ENCODE data around the gene TRIM32.

TRIM32 gene

DNA sequence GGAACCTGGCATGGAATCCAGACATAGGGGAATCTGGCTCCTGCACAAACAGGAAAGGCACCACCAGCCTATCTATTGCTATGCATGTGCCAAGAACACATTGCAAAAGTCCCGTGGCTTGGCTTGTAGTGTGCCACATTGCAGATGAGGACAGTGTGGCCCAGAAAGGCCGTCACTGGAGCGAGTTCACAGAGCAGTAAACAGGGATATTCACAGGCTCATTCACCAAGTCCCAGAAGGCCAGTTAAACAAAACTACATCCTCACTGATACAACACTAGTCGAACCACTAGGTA lies 39.6 kb upstream of the TRIM32 start:
- no peaks in the 10 kb centered on the region for H3K4me1 ChIP-seq (ENCODE audit: control extremely low read depth in 1 of 4, control insufficient read depth in 4 of 4, insufficient read depth in 4 of 4, low read length in 3 of 4)
- WGBS (ENCODE audit: insufficient coverage) = 83% methylated on average over 1 of the region's 4 CpGs
- no peaks in the 10 kb centered on the region for H3K27me3 ChIP-seq (replicated peaks in 2 of 5; ENCODE audit: control insufficient read depth in 4 of 5, insufficient read depth in 5 of 5, low read length in 4 of 5)
- DNase-seq = no peak
- POLR2A ChIA-PET = no interaction called here
- H3K4me3 ChIP-seq (ENCODE audit: control insufficient read depth in 1 of 7, extremely low read depth in 1 of 7, insufficient read depth in 4 of 7, low read depth in 2 of 7, low read length in 6 of 7) = no peak overlapping the region
- H3K9me3 ChIP-seq (ENCODE audit: control extremely low read depth in 1 of 5, control insufficient read depth in 4 of 5, insufficient read depth in 2 of 5, low read depth in 1 of 5, low read length in 4 of 5) = no peaks in the 10 kb centered on the region
- no peak overlapping the region for H3K27ac ChIP-seq (ENCODE audit: insufficient read depth in 1 of 2, low read depth in 1 of 2, low read length in 2 of 2, poor library complexity in 1 of 2, severe bottlenecking in 2 of 2)
- CTCF ChIA-PET = interaction anchor here (1.0 to 4.3 kb wide), 4 partner anchors 18 to 1054 kb away, joined by 3 to 27 read pairs (median 4); no protein-coding TSS in a partner anchor
- no peaks in the 10 kb centered on the region for H3K36me3 ChIP-seq (ENCODE audit: control insufficient read depth in 4 of 4, insufficient read depth in 4 of 4, low read length in 3 of 4)

DNA sequence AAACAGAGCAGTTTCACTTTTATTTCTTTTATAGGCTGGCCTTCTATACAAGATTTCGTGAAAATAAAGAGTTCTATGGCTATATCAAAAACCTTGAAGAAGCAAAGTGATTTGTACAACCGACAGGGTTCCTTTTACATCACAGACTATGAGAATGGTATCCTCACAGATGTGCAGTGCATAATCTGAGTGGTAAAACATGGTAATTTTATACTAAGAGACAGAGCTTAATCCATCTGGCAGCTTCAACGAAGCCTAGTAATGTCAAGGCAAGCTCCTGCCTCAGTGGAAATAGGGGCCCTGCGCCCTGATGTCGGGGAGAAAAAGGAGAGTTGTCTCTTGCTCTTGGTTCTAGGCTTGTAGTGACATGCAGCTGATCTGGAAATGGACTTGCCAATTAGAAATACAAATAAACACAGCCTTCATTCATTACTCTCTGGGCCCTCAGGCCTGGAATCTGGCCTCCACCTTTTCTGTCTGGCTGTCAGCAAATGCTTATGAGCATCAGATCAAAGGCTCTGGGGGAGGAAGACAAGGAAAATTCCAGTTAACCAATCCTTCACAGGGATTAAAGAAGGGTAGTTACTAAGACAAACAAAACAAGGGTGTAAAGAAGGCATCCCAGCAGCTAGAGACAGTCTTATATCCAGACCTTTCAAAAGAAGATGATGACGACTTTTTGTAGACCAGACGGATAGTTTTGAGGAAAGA lies 33.6 kb upstream of the TRIM32 start:
- no peak for DNase-seq
- Histone ChIP-seq H3K9me3 (ENCODE audit: control extremely low read depth in 1 of 5, control insufficient read depth in 4 of 5, insufficient read depth in 2 of 5, low read depth in 1 of 5, low read length in 4 of 5) (no peaks in the 10 kb centered on the region), H3K4me3 (ENCODE audit: control insufficient read depth in 1 of 7, extremely low read depth in 1 of 7, insufficient read depth in 4 of 7, low read depth in 2 of 7, low read length in 6 of 7) (no peak overlapping the region), H3K27ac (ENCODE audit: insufficient read depth in 1 of 2, low read depth in 1 of 2, low read length in 2 of 2, poor library complexity in 1 of 2, severe bottlenecking in 2 of 2) (no peak overlapping the region), H3K27me3 (replicated peaks in 2 of 5; ENCODE audit: control insufficient read depth in 4 of 5, insufficient read depth in 5 of 5, low read length in 4 of 5) (no peaks in the 10 kb centered on the region), H3K36me3 (ENCODE audit: control insufficient read depth in 4 of 4, insufficient read depth in 4 of 4, low read length in 3 of 4) (no peaks in the 10 kb centered on the region), H3K4me1 (ENCODE audit: control extremely low read depth in 1 of 4, control insufficient read depth in 4 of 4, insufficient read depth in 4 of 4, low read length in 3 of 4) (no peaks in the 10 kb centered on the region)
- ChIA-PET CTCF (interaction anchor here (1.0 kb wide), 1 partner anchor 1061 kb away, joined by 3 read pairs; no protein-coding TSS in a partner anchor), POLR2A (no interaction called here)
- WGBS (ENCODE audit: insufficient coverage) = 100% methylated on average over 6 of the region's 7 CpGs

DNA sequence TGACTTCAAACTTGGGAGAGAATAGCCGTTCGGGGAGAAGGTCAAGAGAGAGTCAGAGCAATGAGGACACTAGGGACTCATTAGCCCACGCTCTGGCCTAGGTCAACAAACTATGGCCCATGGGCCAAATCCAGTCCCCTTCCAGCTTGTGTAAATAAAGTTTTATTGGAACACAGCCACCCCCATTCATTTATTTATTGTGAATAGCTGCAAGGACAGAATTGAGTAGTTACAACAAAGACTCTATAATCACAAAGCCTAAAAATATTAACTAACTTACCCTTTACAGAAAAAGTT lies 33.1 kb upstream of the TRIM32 start:
- POLR2A ChIA-PET = no interaction called here
- Histone ChIP-seq H3K4me3 (ENCODE audit: control insufficient read depth in 1 of 7, extremely low read depth in 1 of 7, insufficient read depth in 4 of 7, low read depth in 2 of 7, low read length in 6 of 7) (no peak overlapping the region), H3K9me3 (ENCODE audit: control extremely low read depth in 1 of 5, control insufficient read depth in 4 of 5, insufficient read depth in 2 of 5, low read depth in 1 of 5, low read length in 4 of 5) (no peaks in the 10 kb centered on the region), H3K4me1 (ENCODE audit: control extremely low read depth in 1 of 4, control insufficient read depth in 4 of 4, insufficient read depth in 4 of 4, low read length in 3 of 4) (no peaks in the 10 kb centered on the region), H3K36me3 (ENCODE audit: control insufficient read depth in 4 of 4, insufficient read depth in 4 of 4, low read length in 3 of 4) (no peaks in the 10 kb centered on the region), H3K27me3 (replicated peaks in 2 of 5; ENCODE audit: control insufficient read depth in 4 of 5, insufficient read depth in 5 of 5, low read length in 4 of 5) (no peaks in the 10 kb centered on the region), H3K27ac (ENCODE audit: insufficient read depth in 1 of 2, low read depth in 1 of 2, low read length in 2 of 2, poor library complexity in 1 of 2, severe bottlenecking in 2 of 2) (no peak overlapping the region)
- DNase-seq = no peak
- CTCF ChIA-PET = interaction anchor here (1.0 kb wide), 1 partner anchor 1062 kb away, joined by 3 read pairs; no protein-coding TSS in a partner anchor
- WGBS (ENCODE audit: insufficient coverage) = 98% methylated on average over 3 of the region's 3 CpGs

DNA sequence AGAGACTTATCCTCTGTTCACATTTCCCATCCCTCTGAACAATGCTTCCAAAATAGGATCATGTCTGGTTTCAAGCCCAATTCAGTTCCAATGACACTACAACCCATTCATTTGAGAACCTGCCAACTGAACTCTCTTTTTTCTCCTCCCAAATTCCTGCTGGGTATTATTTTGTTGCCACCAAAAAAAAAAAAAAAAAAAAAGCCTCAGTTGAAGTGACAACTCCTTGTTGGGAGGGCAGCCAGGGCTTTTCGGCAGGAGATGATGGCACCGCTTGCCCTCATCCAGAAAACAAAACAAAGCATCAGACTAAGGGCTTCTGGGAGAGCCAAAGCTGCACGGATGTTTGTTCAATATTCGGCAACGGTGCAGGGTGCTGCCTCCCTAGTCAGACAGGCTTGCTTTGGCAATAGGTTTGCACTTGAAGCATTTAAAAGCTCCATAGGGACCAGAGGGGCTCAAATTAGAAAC lies 30.6 kb upstream of the TRIM32 start:
- ChIA-PET CTCF (interaction anchor here (1.2 kb wide), 1 partner anchor 8 kb away, joined by 5 read pairs; no protein-coding TSS in a partner anchor), POLR2A (no interaction called here)
- WGBS (ENCODE audit: insufficient coverage) = 100% methylated on average over 5 of the region's 5 CpGs
- H3K4me3 ChIP-seq (ENCODE audit: control insufficient read depth in 1 of 7, extremely low read depth in 1 of 7, insufficient read depth in 4 of 7, low read depth in 2 of 7, low read length in 6 of 7) = no peak overlapping the region
- no peaks in the 10 kb centered on the region for H3K4me1 ChIP-seq (ENCODE audit: control extremely low read depth in 1 of 4, control insufficient read depth in 4 of 4, insufficient read depth in 4 of 4, low read length in 3 of 4)
- H3K9me3 ChIP-seq (ENCODE audit: control extremely low read depth in 1 of 5, control insufficient read depth in 4 of 5, insufficient read depth in 2 of 5, low read depth in 1 of 5, low read length in 4 of 5) = no peaks in the 10 kb centered on the region
- DNase-seq = no peak
- H3K27ac ChIP-seq (ENCODE audit: insufficient read depth in 1 of 2, low read depth in 1 of 2, low read length in 2 of 2, poor library complexity in 1 of 2, severe bottlenecking in 2 of 2) = no peak overlapping the region
- no peaks in the 10 kb centered on the region for H3K36me3 ChIP-seq (ENCODE audit: control insufficient read depth in 4 of 4, insufficient read depth in 4 of 4, low read length in 3 of 4)
- H3K27me3 ChIP-seq (replicated peaks in 2 of 5; ENCODE audit: control insufficient read depth in 4 of 5, insufficient read depth in 5 of 5, low read length in 4 of 5) = peaks cover 0 to 2% (median 0%) of the 10 kb centered on the region in 5 experiments

DNA sequence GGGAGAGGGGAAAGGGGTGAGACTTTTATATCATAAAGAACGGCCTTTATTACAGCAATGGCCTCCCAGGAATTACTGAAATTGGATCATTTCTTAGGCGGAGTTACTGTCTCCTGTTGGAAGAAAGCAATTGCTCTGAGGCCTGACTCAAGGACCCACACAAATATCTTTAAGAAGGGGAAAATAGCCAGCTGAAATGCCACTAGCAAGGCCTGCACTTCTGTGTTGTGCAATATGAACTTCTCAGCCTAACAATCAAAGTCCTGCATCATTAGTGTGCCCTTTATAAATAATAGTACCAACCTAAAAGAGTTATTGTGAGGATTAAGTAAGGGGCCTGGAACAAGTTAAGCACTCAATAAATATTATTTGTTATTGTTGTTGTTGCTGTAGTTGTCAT lies 30.1 kb upstream of the TRIM32 start:
- Histone ChIP-seq H3K27ac (ENCODE audit: insufficient read depth in 1 of 2, low read depth in 1 of 2, low read length in 2 of 2, poor library complexity in 1 of 2, severe bottlenecking in 2 of 2) (no peak overlapping the region), H3K4me3 (ENCODE audit: control insufficient read depth in 1 of 7, extremely low read depth in 1 of 7, insufficient read depth in 4 of 7, low read depth in 2 of 7, low read length in 6 of 7) (no peak overlapping the region), H3K36me3 (ENCODE audit: control insufficient read depth in 4 of 4, insufficient read depth in 4 of 4, low read length in 3 of 4) (no peaks in the 10 kb centered on the region), H3K4me1 (ENCODE audit: control extremely low read depth in 1 of 4, control insufficient read depth in 4 of 4, insufficient read depth in 4 of 4, low read length in 3 of 4) (no peaks in the 10 kb centered on the region), H3K9me3 (ENCODE audit: control extremely low read depth in 1 of 5, control insufficient read depth in 4 of 5, insufficient read depth in 2 of 5, low read depth in 1 of 5, low read length in 4 of 5) (no peaks in the 10 kb centered on the region), H3K27me3 (replicated peaks in 2 of 5; ENCODE audit: control insufficient read depth in 4 of 5, insufficient read depth in 5 of 5, low read length in 4 of 5) (peaks cover 0 to 2% (median 0%) of the 10 kb centered on the region in 5 experiments)
- ChIA-PET POLR2A (no interaction called here), CTCF (no interaction called here)
- WGBS (ENCODE audit: insufficient coverage) = 100% methylated on average over 2 of the region's 2 CpGs
- DNase-seq = no peak

DNA sequence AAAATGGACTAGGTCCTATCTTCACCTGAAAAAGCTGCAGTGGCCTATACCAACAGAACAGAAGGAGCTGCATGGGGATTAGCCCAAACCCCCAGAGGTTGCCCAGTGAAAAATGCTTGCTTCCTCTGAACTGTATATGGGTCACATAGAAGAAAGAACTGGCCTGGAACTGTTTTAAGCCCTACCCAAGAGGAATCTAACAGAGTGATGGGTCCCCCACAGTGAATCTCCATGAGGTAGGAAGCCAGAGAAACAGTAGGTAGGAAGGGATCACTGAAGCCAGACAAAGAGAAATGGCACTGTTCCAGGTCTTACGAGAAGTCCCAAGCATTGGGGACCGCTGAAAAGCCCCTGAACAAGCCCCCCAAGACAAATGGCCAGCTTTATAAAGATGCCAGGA lies 28.8 kb upstream of the TRIM32 start:
- H3K36me3 ChIP-seq (ENCODE audit: control insufficient read depth in 4 of 4, insufficient read depth in 4 of 4, low read length in 3 of 4) = no peaks in the 10 kb centered on the region
- H3K4me1 ChIP-seq (ENCODE audit: control extremely low read depth in 1 of 4, control insufficient read depth in 4 of 4, insufficient read depth in 4 of 4, low read length in 3 of 4) = no peaks in the 10 kb centered on the region
- no peak for DNase-seq
- H3K9me3 ChIP-seq (ENCODE audit: control extremely low read depth in 1 of 5, control insufficient read depth in 4 of 5, insufficient read depth in 2 of 5, low read depth in 1 of 5, low read length in 4 of 5) = no peaks in the 10 kb centered on the region
- peaks cover 0 to 4% (median 0%) of the 10 kb centered on the region in 5 experiments for H3K27me3 ChIP-seq (replicated peaks in 2 of 5; ENCODE audit: control insufficient read depth in 4 of 5, insufficient read depth in 5 of 5, low read length in 4 of 5)
- H3K27ac ChIP-seq (ENCODE audit: insufficient read depth in 1 of 2, low read depth in 1 of 2, low read length in 2 of 2, poor library complexity in 1 of 2, severe bottlenecking in 2 of 2) = no peak overlapping the region
- POLR2A ChIA-PET = no interaction called here
- H3K4me3 ChIP-seq (ENCODE audit: control insufficient read depth in 1 of 7, extremely low read depth in 1 of 7, insufficient read depth in 4 of 7, low read depth in 2 of 7, low read length in 6 of 7) = no peak overlapping the region
- CTCF ChIA-PET = no interaction called here
- 100% methylated on average over 2 of the region's 2 CpGs for WGBS (ENCODE audit: insufficient coverage)

DNA sequence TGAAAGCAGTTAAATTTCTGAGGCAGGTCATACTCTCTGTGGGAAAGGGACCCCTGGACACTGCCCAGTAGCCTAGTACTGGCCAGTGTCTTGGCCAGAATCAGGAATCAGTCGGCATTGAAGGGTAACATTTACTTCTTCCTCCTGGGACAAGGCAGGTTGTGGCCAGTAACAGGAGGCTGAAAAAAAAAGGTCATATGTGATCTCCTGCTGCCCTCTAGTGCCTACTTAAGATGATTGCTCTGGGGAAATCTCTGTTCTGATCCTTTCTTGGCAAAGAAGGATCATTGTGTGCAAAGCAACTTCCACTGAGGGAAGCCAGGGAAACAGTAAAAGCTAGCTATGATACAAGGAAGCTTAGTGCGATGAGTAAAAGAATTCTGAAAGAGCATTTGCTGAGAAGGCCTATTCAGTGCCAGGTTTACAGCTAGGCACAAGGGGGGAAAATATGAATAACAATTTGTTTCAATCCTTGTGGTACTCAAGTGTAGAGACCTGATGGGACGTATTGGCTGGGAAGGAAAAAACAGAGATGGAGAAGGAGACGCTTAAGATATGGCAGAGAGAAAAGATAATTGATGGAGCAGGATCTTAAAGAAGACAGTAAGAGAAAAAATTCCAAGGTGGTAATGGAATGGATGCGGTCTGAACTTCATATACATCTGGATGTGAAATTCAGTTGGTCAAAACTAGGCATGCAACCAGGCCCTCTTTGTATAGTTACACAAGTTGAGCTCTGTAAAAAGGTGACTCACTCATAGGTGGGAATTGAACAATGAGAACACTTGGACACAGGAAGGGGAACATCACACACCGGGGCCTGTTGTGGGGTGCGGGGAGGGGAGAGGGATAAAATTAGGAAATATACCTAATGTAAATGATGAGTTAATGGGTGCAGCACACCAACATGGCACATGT lies 25.8 kb upstream of the TRIM32 start:
- no peak overlapping the region for H3K27ac ChIP-seq (ENCODE audit: insufficient read depth in 1 of 2, low read depth in 1 of 2, low read length in 2 of 2, poor library complexity in 1 of 2, severe bottlenecking in 2 of 2)
- WGBS (ENCODE audit: insufficient coverage) = 71% methylated on average over 6 of the region's 7 CpGs
- no peaks in the 10 kb centered on the region for H3K36me3 ChIP-seq (ENCODE audit: control insufficient read depth in 4 of 4, insufficient read depth in 4 of 4, low read length in 3 of 4)
- peaks cover 0 to 4% (median 0%) of the 10 kb centered on the region in 5 experiments for H3K27me3 ChIP-seq (replicated peaks in 2 of 5; ENCODE audit: control insufficient read depth in 4 of 5, insufficient read depth in 5 of 5, low read length in 4 of 5)
- POLR2A ChIA-PET = interaction anchor here (0.9 kb wide), 1 partner anchor 1069 kb away, joined by 3 read pairs; no protein-coding TSS in a partner anchor
- DNase-seq = peak; percentile 60 to 77 (median 70)
- no peaks in the 10 kb centered on the region for H3K9me3 ChIP-seq (ENCODE audit: control extremely low read depth in 1 of 5, control insufficient read depth in 4 of 5, insufficient read depth in 2 of 5, low read depth in 1 of 5, low read length in 4 of 5)
- CTCF ChIA-PET = interaction anchor here (0.6 to 2.1 kb wide), 6 partner anchors 14 to 1072 kb away, joined by 3 to 20 read pairs (median 3); partner anchors contain the start of gene PAPPA
- H3K4me1 ChIP-seq (ENCODE audit: control extremely low read depth in 1 of 4, control insufficient read depth in 4 of 4, insufficient read depth in 4 of 4, low read length in 3 of 4) = no peaks in the 10 kb centered on the region
- no peak overlapping the region for H3K4me3 ChIP-seq (ENCODE audit: control insufficient read depth in 1 of 7, extremely low read depth in 1 of 7, insufficient read depth in 4 of 7, low read depth in 2 of 7, low read length in 6 of 7)
